HK-2 (cell line): ENCODE results near the gene MRPL58.
"Not testable (repeated sequence)": the region's sequence is repeated elsewhere in the genome, so short reads cannot be mapped to it uniquely, and the experiment has no call there.

ENCODE experiments used
- DNase-seq: peaks from one replicate; pipeline ENCODE4 v3.0.0-alpha.2; 2018; ENCODE audit not compliant: unreplicated experiment

MRPL58 gene

GRCh38 chr17:75013092-75013559, 656 bp downstream of the MRPL58 start:
- no peak for DNase-seq

GRCh38 chr17:75019146-75019545, 6.7 kb downstream of the MRPL58 start:
- DNase-seq: no peak

- no peak for DNase-seq
Observed at GRCh38 chr17:75019710-75020109, 7.2 kb downstream of the MRPL58 start.

- no peak for DNase-seq
Observed at GRCh38 chr17:75020331-75021110, 8.1 kb downstream of the MRPL58 start.

- no peak for DNase-seq
Observed at GRCh38 chr17:75024686-75025397, 12.4 kb downstream of the MRPL58 start.

- DNase-seq: not testable (repeated sequence)
Observed at GRCh38 chr17:75025398-75025734, 12.9 kb downstream of the MRPL58 start.

- not testable (repeated sequence) for DNase-seq
Observed at GRCh38 chr17:75026650-75027049, 14.2 kb downstream of the MRPL58 start.

GRCh38 chr17:75030161-75030560, 17.7 kb downstream of the MRPL58 start:
- DNase-seq: no peak

GRCh38 chr17:75031972-75032719, 19.7 kb downstream of the MRPL58 start:
- peak; percentile 61 for DNase-seq

- no peak for DNase-seq
Observed at GRCh38 chr17:75032720-75033280, 20.3 kb downstream of the MRPL58 start.

GRCh38 chr17:75033346-75034235, 21.1 kb downstream of the MRPL58 start:
- DNase-seq: peak; percentile 99

GRCh38 chr17:75034236-75034908, 21.9 kb downstream of the MRPL58 start:
- peak; percentile 97 for DNase-seq

- DNase-seq: no peak
Observed at GRCh38 chr17:75036643-75037268, 24.3 kb downstream of the MRPL58 start.

- DNase-seq: no peak
Observed at GRCh38 chr17:75039238-75039637, 26.8 kb downstream of the MRPL58 start.

GRCh38 chr17:75041656-75042280, 29.3 kb downstream of the MRPL58 start:
- no peak for DNase-seq

- not testable (repeated sequence) for DNase-seq
Observed at GRCh38 chr17:75043789-75044188, 31.3 kb downstream of the MRPL58 start.

- DNase-seq: no peak
Observed at GRCh38 chr17:75044716-75045115, 32.2 kb downstream of the MRPL58 start.

- DNase-seq: not testable (repeated sequence)
Observed at GRCh38 chr17:75045946-75046406, 33.5 kb downstream of the MRPL58 start.
